ENCODE data around the gene SLC35F6. TPM values are rescaled to one million over a fixed set of nuclear protein-coding genes. Genes with fewer than 3 reads are reported as not detected.
A peak's percentile ranks its signal among the peaks of the same experiment; 100 is the strongest.

Gene SLC35F6
- total and polyA plus RNA-seq, 9 of the 15 experiments (the other 6 are each of a cell fraction or from before 2014, with no cell fraction given), result 11.9 to 47.3 (median 22.5) TPM

GRCh38 chr2:26723991-26724750, 39.9 kb upstream of the SLC35F6 start (continued):
- TF ChIP-seq HNRNPK (IDR thresholded peaks at IDR 0.05; ENCODE audit: low read depth, low read length, poor library complexity, severe bottlenecking) (no peak), ETV5 (CRISPR knock-in tag; IDR thresholded peaks at IDR 0.05; ENCODE audit: low read depth) (no peak; the same call in 1 of the 2 replicates), ZKSCAN8 (CRISPR knock-in tag; IDR thresholded peaks at IDR 0.05) (0 out of 2 replicates have a peak, but pooled peaks have one; percentile 47), HDAC2 (IDR thresholded peaks at IDR 0.05) (0 out of 2 replicates have a peak, but pooled peaks have one; percentile 73), ZNF586 (CRISPR knock-in tag; conservative IDR thresholded peaks at IDR 0.05) (no peak), SREBF1 (IDR thresholded peaks at IDR 0.05; ENCODE audit: borderline replicate concordance, low read depth, low read length) (no peak), BRD4 (IDR thresholded peaks at IDR 0.05) (peak; percentile 37; the same call in 1 of the 2 replicates), BMI1 (IDR thresholded peaks at IDR 0.05; ENCODE audit: low read length) (no peak), ZKSCAN3 (CRISPR knock-in tag; IDR thresholded peaks at IDR 0.05) (no peak), USF1 (CRISPR knock-in tag; IDR thresholded peaks at IDR 0.05) (no peak; the same call in 1 of the 2 replicates), THRA (IDR thresholded peaks at IDR 0.05) (no peak), HDAC1 (IDR thresholded peaks at IDR 0.05) (peak in 1 of 2 experiments; percentile 16; a peak in 1 of 4 replicates), ELK3 (CRISPR knock-in tag; IDR thresholded peaks at IDR 0.05) (no peak), THRB (CRISPR knock-in tag; conservative IDR thresholded peaks at IDR 0.05) (0 out of 2 replicates have a peak, but pooled peaks have one; percentile 17), KDM5B (IDR thresholded peaks at IDR 0.05; ENCODE audit: insufficient replicate concordance, low read depth, low read length) (no peak), ZNF584 (CRISPR knock-in tag; IDR thresholded peaks at IDR 0.05; ENCODE audit: low read depth) (peak; percentile 60), SIRT6 (IDR thresholded peaks at IDR 0.05; ENCODE audit: low read depth, low read length) (no peak), SMARCA4 (IDR thresholded peaks at IDR 0.05) (peak; percentile 12), ZNF217 (CRISPR knock-in tag; IDR thresholded peaks at IDR 0.05) (no peak), XRCC4 (IDR thresholded peaks at IDR 0.05; ENCODE audit: extremely low read depth, insufficient read depth, insufficient read length) (no peak), ZNF511 (CRISPR knock-in tag; IDR thresholded peaks at IDR 0.05) (no peak), ZNF121 (CRISPR knock-in tag; conservative IDR thresholded peaks at IDR 0.05) (no peak), CCNT2 (IDR thresholded peaks at IDR 0.05; ENCODE audit: borderline replicate concordance, extremely low read depth, insufficient read length, low read depth, low read length) (no peak)

Data from K562 (cell line).